SU-DHL-6 (cell line): ENCODE data around the gene SMR3B.

Experiments
- EZH2phosphoT487 ChIP-seq: fragments of 200-600 bp; sonication (generic), shearing (Covaris generic); conservative IDR thresholded peaks from 2 replicates; pipeline ENCODE4 v1.6.1; 2018; ENCODE audit warnings: mild to moderate bottlenecking, antibody characterized with exemption, low read length, moderate library complexity, mixed read lengths
- TF ChIP-seq, protein P1 (sequence below): fragments of 200-600 bp; sonication (generic); IDR thresholded peaks from one replicate; pipeline ENCODE4 v1.5.1; 2017; ENCODE audit warnings: antibody characterized with exemption, mild to moderate bottlenecking, low read length, moderate library complexity; ENCODE audit not compliant: insufficient read depth, poor library complexity, severe bottlenecking

DNA sequence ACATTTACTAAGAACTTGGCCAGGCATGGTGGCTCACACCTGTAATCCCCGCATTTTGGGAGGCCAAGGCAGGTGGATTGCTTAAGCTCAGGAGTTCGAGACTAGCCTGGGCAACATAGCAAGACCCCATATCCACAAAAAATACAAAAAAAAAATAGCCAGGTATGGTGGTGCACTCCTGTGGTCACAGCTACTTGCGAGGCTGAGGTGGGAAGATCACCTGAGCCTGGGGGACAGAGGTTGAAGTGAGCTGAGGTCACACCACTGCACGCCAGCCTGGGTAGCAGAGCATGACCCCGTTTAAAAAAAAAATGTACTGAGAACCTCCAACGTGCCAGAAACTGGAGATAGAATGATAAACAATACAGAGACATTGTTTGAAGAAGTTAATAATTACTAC, 22.8 kb downstream of the SMR3B start:
- TF ChIP-seq, protein P1, sequence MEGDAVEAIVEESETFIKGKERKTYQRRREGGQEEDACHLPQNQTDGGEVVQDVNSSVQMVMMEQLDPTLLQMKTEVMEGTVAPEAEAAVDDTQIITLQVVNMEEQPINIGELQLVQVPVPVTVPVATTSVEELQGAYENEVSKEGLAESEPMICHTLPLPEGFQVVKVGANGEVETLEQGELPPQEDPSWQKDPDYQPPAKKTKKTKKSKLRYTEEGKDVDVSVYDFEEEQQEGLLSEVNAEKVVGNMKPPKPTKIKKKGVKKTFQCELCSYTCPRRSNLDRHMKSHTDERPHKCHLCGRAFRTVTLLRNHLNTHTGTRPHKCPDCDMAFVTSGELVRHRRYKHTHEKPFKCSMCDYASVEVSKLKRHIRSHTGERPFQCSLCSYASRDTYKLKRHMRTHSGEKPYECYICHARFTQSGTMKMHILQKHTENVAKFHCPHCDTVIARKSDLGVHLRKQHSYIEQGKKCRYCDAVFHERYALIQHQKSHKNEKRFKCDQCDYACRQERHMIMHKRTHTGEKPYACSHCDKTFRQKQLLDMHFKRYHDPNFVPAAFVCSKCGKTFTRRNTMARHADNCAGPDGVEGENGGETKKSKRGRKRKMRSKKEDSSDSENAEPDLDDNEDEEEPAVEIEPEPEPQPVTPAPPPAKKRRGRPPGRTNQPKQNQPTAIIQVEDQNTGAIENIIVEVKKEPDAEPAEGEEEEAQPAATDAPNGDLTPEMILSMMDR, result no peak
- no peak for TF ChIP-seq EZH2phosphoT487
